Adrenal gland (tissue), 12 donors: ENCODE results near the gene PNPLA7. TPM values are rescaled to one million over a fixed set of nuclear protein-coding genes. Genes with fewer than 3 reads are reported as not detected.

Source experiments
- microRNA-seq, 3 donors: library from miRNA; unstranded; fragments of <30 nt; microRNA quantifications; one replicate each; pipeline ENCODE4, GENCODE V29; 2017 to 2020
- polyA plus RNA-seq, 3 donors: library from polyadenylated mRNA; stranded (reverse); fragments of 200-250 nt in 2 of 3; fragments of 350-450 nt in 1 of 3; fragmentation: Illumina TruSeq in 1 of 3; extraction: RNeasy Lipid Tissue Mini Kit (QIAGEN cat#74804) in 1 of 3; gene quantifications; one replicate each; pipeline ENCODE4 v1.2.3, GENCODE V29; 2013 to 2014
- total RNA-seq, 9 donors: library from RNA; depleted of rRNA in 4 of 9; stranded (reverse); fragments of >200 nt in 4 of 9; fragments of 120-200 nt in 1 of 9; fragmentation: NEBNext Ultra II Directional in 1 of 9; extraction: Animal tissue kit (Norgen Biotek cat#: 25700) in 1 of 9; gene quantifications; one replicate each; pipeline versions ENCODE4 v1.1.0 to v1.2.4, GENCODE V29; 2013 to 2023
- donor health status: healthy with polysubstance abuse.
- donor health status: Bipolar disorder and iron deficiency.
- donor health status: DM: yes; HTN: yes; CAD: no.
- donor health status: DM: no; HTN: no; CAD: no.
- donor health status: DM: no; HTN: no; CAD: no.
- donor health status: DM: yes; HTN: yes; CAD: no.

Gene PNPLA7
- total and polyA plus RNA-seq, 12 donors, result 0.44 to 64.1 (median 10.8) TPM

Small RNA genes lying within 50 kb of the gene (microRNA-seq; reads per million reads assigned to microRNA genes)
- 0.89 to 1.1 (median 1.1) reads per million in 3 donors for gene MIR7114

Other genes starting within 250 kb of the PNPLA7 start
- 10 to 100 TPM in 1 of 9 donors, 1 to 10 TPM in 8; 1.1 to 11.2 (median 3.5) TPM for gene NRARP, start 248.1 kb downstream of the PNPLA7 start, total RNA-seq
- gene NRARP, start 248.1 kb downstream of the PNPLA7 start, polyA plus RNA-seq, result 1 to 10 TPM in 2 of 3 donors, under 1 TPM in 1; 0.59 to 1.4 (median 1.1) TPM
- gene EXD3, start 127.2 kb downstream of the PNPLA7 start, total RNA-seq, result 10 to 100 TPM in 7 of 9 donors, 1 to 10 TPM in 2; 8.5 to 38.6 (median 20.3) TPM
- gene EXD3, start 127.2 kb downstream of the PNPLA7 start, polyA plus RNA-seq, result 100 to 1,000 TPM in 1 of 3 donors, 10 to 100 TPM in 1, 1 to 10 TPM in 1; 1.2 to 111 (median 41.0) TPM
- gene NOXA1, start 127.0 kb downstream of the PNPLA7 start, total RNA-seq, result 10 to 100 TPM in 2 of 9 donors, 1 to 10 TPM in 7; 2.9 to 12.6 (median 9.1) TPM
- 10 to 100 TPM in 2 of 3 donors, not detected in 1; 23.5 to 50.7 TPM for gene NOXA1, start 127.0 kb downstream of the PNPLA7 start, polyA plus RNA-seq
- gene ENTPD8, start 109.0 kb downstream of the PNPLA7 start, total RNA-seq, result under 1 TPM in 4 of 9 donors, not detected in 5; 0.14 to 0.20 (median 0.18) TPM
- gene ENTPD8, start 109.0 kb downstream of the PNPLA7 start, polyA plus RNA-seq, result under 1 TPM in 2 of 3 donors, not detected in 1; 0.16 to 0.17 TPM
- gene NSMF, start 91.1 kb downstream of the PNPLA7 start, total RNA-seq, result 10 to 100 TPM in 8 of 9 donors, 1 to 10 TPM in 1; 8.7 to 47.6 (median 22.5) TPM
- 100 to 1,000 TPM in 1 of 3 donors, 10 to 100 TPM in 2; 23.1 to 118 (median 39.7) TPM for gene NSMF, start 91.1 kb downstream of the PNPLA7 start, polyA plus RNA-seq
- gene MRPL41, start 1.5 kb upstream of the PNPLA7 start, total RNA-seq, result 100 to 1,000 TPM in 2 of 9 donors, 10 to 100 TPM in 7; 52.2 to 110 (median 80.8) TPM
- 100 to 1,000 TPM in 2 of 3 donors, 1 to 10 TPM in 1; 6.1 to 335 (median 293) TPM for gene MRPL41, start 1.5 kb upstream of the PNPLA7 start, polyA plus RNA-seq
- gene DPH7, start 28.5 kb upstream of the PNPLA7 start, total RNA-seq, result 10 to 100 TPM; 20.0 to 39.4 (median 24.1) TPM
- gene DPH7, start 28.5 kb upstream of the PNPLA7 start, polyA plus RNA-seq, result 10 to 100 TPM; 17.2 to 88.3 (median 75.0) TPM
- 10 to 100 TPM in 8 of 9 donors, 1 to 10 TPM in 1; 5.2 to 26.2 (median 17.6) TPM for gene ZMYND19, start 40.1 kb upstream of the PNPLA7 start, total RNA-seq
- gene ZMYND19, start 40.1 kb upstream of the PNPLA7 start, polyA plus RNA-seq, result 10 to 100 TPM in 2 of 3 donors, 1 to 10 TPM in 1; 7.9 to 33.5 (median 33.2) TPM
- 10 to 100 TPM; 19.5 to 59.4 (median 35.1) TPM for gene ARRDC1, start 55.3 kb upstream of the PNPLA7 start, total RNA-seq
- gene ARRDC1, start 55.3 kb upstream of the PNPLA7 start, polyA plus RNA-seq, result 100 to 1,000 TPM in 2 of 3 donors, 10 to 100 TPM in 1; 14.1 to 194 (median 125) TPM
- gene EHMT1, start 68.6 kb upstream of the PNPLA7 start, total RNA-seq, result 100 to 1,000 TPM in 2 of 9 donors, 10 to 100 TPM in 7; 46.1 to 171 (median 66.8) TPM
- 100 to 1,000 TPM in 1 of 3 donors, 10 to 100 TPM in 2; 42.0 to 107 (median 75.2) TPM for gene EHMT1, start 68.6 kb upstream of the PNPLA7 start, polyA plus RNA-seq